Heart right ventricle (tissue), 16 donors: ENCODE measurements around the gene ITGA7. TPM values are rescaled to one million over a fixed set of nuclear protein-coding genes. Genes with fewer than 3 reads are reported as not detected.

Experiments used
- ATAC-seq, 8 donors: fragments of 200-7000 bp; cut with Tn5 transposase; one replicate each; pipeline ENCODE4 v1.9.1; 2020; ENCODE audit warnings: mild to moderate bottlenecking in 8 of 8, moderate library complexity in 8 of 8, moderate number of reproducible peaks in 1 of 8
- DNase-seq, 2 donors: peaks; one replicate each; pipeline ENCODE4 v3.0.0-alpha.2; 2020
- H3K27ac ChIP-seq, 10 donors: fragments of 200-600 bp; sonication (generic) in 2 of 10; one replicate each; pipeline versions ENCODE4 v1.5.0 to v1.8.0; 2020 to 2022; ENCODE audit warnings: mild to moderate bottlenecking in 3 of 10
- H3K27me3 ChIP-seq, 7 donors: fragments of 200-600 bp; one replicate each; pipeline ENCODE4 v1.8.0; 2021 to 2022; ENCODE audit warnings: mild to moderate bottlenecking in 2 of 7
- H3K36me3 ChIP-seq, 9 donors: fragments of 200-600 bp; sonication (generic) in 1 of 9; one replicate each; pipeline versions ENCODE4 v1.5.0 to v1.8.0; 2020 to 2022; ENCODE audit warnings: mild to moderate bottlenecking in 2 of 9
- H3K4me1 ChIP-seq, 9 donors: fragments of 200-600 bp; sonication (generic) in 1 of 9; one replicate each; pipeline versions ENCODE4 v1.5.0 to v1.8.0; 2020 to 2022; ENCODE audit warnings: mild to moderate bottlenecking in 4 of 9
- H3K4me3 ChIP-seq, 10 donors: fragments of 200-600 bp; sonication (generic) in 2 of 10; one replicate each; pipeline versions ENCODE4 v1.5.0 to v1.8.0; 2020 to 2022; ENCODE audit warnings: mild to moderate bottlenecking in 7 of 10, moderate library complexity in 2 of 10
- H3K9me3 ChIP-seq, 11 donors: fragments of 200-600 bp in 10 of 11; sonication (generic) in 2 of 11; one replicate each; pipeline versions ENCODE4 v1.5.0 to v1.8.0; 2013 to 2022; ENCODE audit warnings: mild to moderate bottlenecking in 2 of 11, control low read depth in 1 of 11, moderate library complexity in 1 of 11
- CTCF ChIP-seq, 9 donors: fragments of 200-600 bp; sonication (generic) in 2 of 9; IDR thresholded peaks; one replicate each; pipeline versions ENCODE4 v1.5.0 to v1.8.0; 2021 to 2022; ENCODE audit warnings: antibody characterized with exemption in 9 of 9, mild to moderate bottlenecking in 5 of 9, moderate library complexity in 1 of 9
- WGBS, 2 donors: extraction: QIAGEN DNeasy Blood & Tissue Kit; methylation state at CpG; one replicate each; pipeline ENCODE4 v1.1.7; 2013; ENCODE audit warnings: inconsistent platforms in 1 of 2; 5-methylcytosine and 5-hydroxymethylcytosine counted together
- intact Hi-C, 10 donors: fragments of 100-400 bp; cut with DNase I; formaldehyde crosslinking; loops; one replicate each; pipeline versions ENCODE4 v1.11.1 to v1.14.2; 2022
- polyA plus RNA-seq, 2 donors: library from polyadenylated mRNA; stranded (reverse); fragments of 200-250 nt; gene quantifications; one replicate each; pipeline ENCODE4 v1.2.3, GENCODE V29; 2013
- total RNA-seq, 10 donors: library from RNA; stranded (reverse); fragmentation: NEBNext Ultra II Directional in 3 of 10; extraction: Animal tissue kit (Norgen Biotek cat#: 25700) in 3 of 10; gene quantifications; one replicate each; pipeline versions ENCODE4 v1.2.1 to v1.2.4, GENCODE V29; 2021 to 2023
- donor health status: Arrhythmogenic right ventricular cardiomyopathy.
- donor health status: ischemic (EF 13 %, LVEDD 7.1; RV severe dilation, severe dysfunction).
- donor health status: healthy with polysubstance abuse.
- donor health status: DM: no; HTN: yes; CAD: no.
- donor health status: DM: no; HTN: no; CAD: no.
- donor health status: ischemic (EF 25% LVEDD 6.9; RV normal size, moderate dysfunction).
- donor health status: ischemic (EF 25% LVEDD 5.7; RV mildly dilated, moderate dysfunction).
- donor health status: healthy.
- donor health status: DM: yes; HTN: yes; CAD: no.
- donor health status: Ischemic cardiomyopathy.
- donor health status: ischemic (EF 35%, LVEDD 5.7; RV mildly dilated, moderate dysfunction).
- donor health status: nonischemic (EF 11% LVEDD 7.7; RV severe dilation, severe dysfunction).
- donor health status: DM: yes; HTN: yes; CAD: no.
- donor health status: PGD.
- donor health status: ischemic (EF 29% LVEDD 5.4; RV normal size, mild dysfunction).
- donor health status: nonischemic (EF 23%, LVEDD 6.1; RV moderate dilation, normal function).

Gene ITGA7
- total and polyA plus RNA-seq, 12 donors = 247 to 750 (median 502) TPM

GRCh38 chr12:55737581-55738122 is 29.9 kb upstream of the ITGA7 start:
- H3K27me3 ChIP-seq = no peaks in the 10 kb centered on the region
- DNase-seq = no peak
- H3K4me1 ChIP-seq = peaks cover 8 to 26% (median 21%) of the 10 kb centered on the region in 9 donors
- peak; percentile 2 to 40 (median 14) for ATAC-seq
- intact Hi-C loops = loop anchor here in 9 of 10 donors (1.0 to 10.0 kb wide), 15 partner anchors 55 to 377 kb away; partner anchors contain the start of genes DGKA (in 1 of the 9), ORMDL2 (in 1 of the 9), RPL41 (in 1 of the 9) and RPS26 (in 1 of the 9)
- WGBS, 2 donors = 6 to 8% methylated on average over 4 of the region's 4 CpGs
- peak overlapping the region in 9 of 10 donors; percentile 17 to 84 (median 70) for H3K27ac ChIP-seq
- no peak for TF ChIP-seq CTCF (IDR thresholded peaks at IDR 0.05)
- peak overlapping the region in 7 of 10 donors; percentile 34 to 65 (median 61) for H3K4me3 ChIP-seq
- H3K36me3 ChIP-seq = no peaks in the 10 kb centered on the region
- no peaks in the 10 kb centered on the region for H3K9me3 ChIP-seq

- Histone ChIP-seq H3K4me3 (no peak overlapping the region), H3K4me1 (peaks cover 8 to 25% (median 20%) of the 10 kb centered on the region in 9 donors), H3K27me3 (no peaks in the 10 kb centered on the region), H3K27ac (peak overlapping the region in 7 of 10 donors; percentile 9 to 80 (median 24)), H3K36me3 (no peaks in the 10 kb centered on the region), H3K9me3 (no peaks in the 10 kb centered on the region)
- peak; percentile 70 to 72 for DNase-seq
- peak; percentile 41 to 75 (median 68) for ATAC-seq
- 26 to 30% methylated on average over 6 of the region's 6 CpGs for WGBS, 2 donors
- intact Hi-C loops = loop anchor here in 8 of 10 donors (2.0 to 10.0 kb wide), 11 partner anchors 55 to 378 kb away; partner anchors contain the start of genes DGKA (in 1 of the 8), ORMDL2 (in 1 of the 8), RPL41 (in 1 of the 8) and RPS26 (in 1 of the 8)
- peak in 8 of 9 donors; percentile 62 to 87 (median 73) for TF ChIP-seq CTCF (IDR thresholded peaks at IDR 0.05)
Observed at GRCh38 chr12:55736780-55737580, 29.3 kb upstream of the ITGA7 start.

- ATAC-seq (no peak), DNase-seq (no peak)
- no peak overlapping the region for H3K4me3 ChIP-seq
- no peaks in the 10 kb centered on the region for H3K9me3 ChIP-seq
- no peak for TF ChIP-seq CTCF (IDR thresholded peaks at IDR 0.05)
- no peaks in the 10 kb centered on the region for H3K36me3 ChIP-seq
- intact Hi-C loops = loop anchor here in 8 of 10 donors (2.0 to 10.0 kb wide), 11 partner anchors 54 to 379 kb away; partner anchors contain the start of genes DGKA (in 1 of the 8), ORMDL2 (in 1 of the 8), RPL41 (in 1 of the 8) and RPS26 (in 1 of the 8)
- H3K27me3 ChIP-seq = no peaks in the 10 kb centered on the region
- no peak overlapping the region for H3K27ac ChIP-seq
- peaks cover 8 to 29% (median 20%) of the 10 kb centered on the region in 9 donors for H3K4me1 ChIP-seq
- 69 to 74% methylated on average over 3 of the region's 3 CpGs for WGBS, 2 donors
Observed at GRCh38 chr12:55736076-55736475, 28.4 kb upstream of the ITGA7 start.

GRCh38 chr12:55734595-55734994 is 26.9 kb upstream of the ITGA7 start:
- no peaks in the 10 kb centered on the region for H3K27me3 ChIP-seq
- H3K4me3 ChIP-seq = no peak overlapping the region
- DNase-seq (no peak), ATAC-seq (no peak)
- H3K27ac ChIP-seq = no peak overlapping the region
- no peaks in the 10 kb centered on the region for H3K36me3 ChIP-seq
- peaks cover 15 to 41% (median 35%) of the 10 kb centered on the region in 9 donors for H3K4me1 ChIP-seq
- intact Hi-C loops = loop anchor here in 4 of 10 donors (10.0 kb wide), 4 partner anchors 200 to 380 kb away; partner anchors contain the start of genes DGKA (in 1 of the 4), RPL41 (in 1 of the 4), RPS26 (in 1 of the 4) and ZC3H10 (in 1 of the 4)
- no peak for TF ChIP-seq CTCF (IDR thresholded peaks at IDR 0.05)
- H3K9me3 ChIP-seq = no peaks in the 10 kb centered on the region
- whole genome bisulfite sequencing, 2 donors = 95 to 99% methylated on average over 3 of the region's 3 CpGs
